Thoracic aorta (tissue), 2 donors: Measurements from ENCODE around the gene SLC44A5. TPM values are rescaled to one million over a fixed set of nuclear protein-coding genes. Genes with fewer than 3 reads are reported as not detected.

ENCODE experiments used
- ATAC-seq: fragments of 150-250 bp; one replicate; pipeline ENCODE4 v1.8.0; 2017; ENCODE audit warnings: low read depth; ENCODE audit not compliant: insufficient number of reproducible peaks, low FRiP score
- DNase-seq: peaks from one replicate; pipeline ENCODE4 v3.0.0-alpha.2; 2020; ENCODE audit warnings: low spot score
- H3K27ac ChIP-seq, 2 donors: fragments of 200-600 bp; sonication (generic); 1 replicate in 1 of 2; 2 replicates in 1 of 2; pipeline ENCODE4 v1.5.1; 2016; ENCODE audit warnings: mild to moderate bottlenecking in 2 of 2, moderate library complexity in 2 of 2
- H3K27me3 ChIP-seq: fragments of 200-600 bp; sonication (generic); replicated peaks from 2 replicates; pipeline ENCODE4 v1.6.0; 2016; ENCODE audit warnings: mild to moderate bottlenecking; ENCODE audit not compliant: insufficient read depth
- H3K36me3 ChIP-seq: fragments of 200-600 bp; sonication (generic); one replicate; pipeline ENCODE4 v1.5.1; 2016
- H3K4me1 ChIP-seq, 2 donors: fragments of 200-600 bp; sonication (generic); 1 replicate in 1 of 2; 2 replicates in 1 of 2; pipeline versions ENCODE4 v1.5.1 to v1.6.0; 2016; ENCODE audit warnings: low read depth in 2 of 2, mild to moderate bottlenecking in 1 of 2; ENCODE audit not compliant: control insufficient read depth in 1 of 2
- H3K4me3 ChIP-seq: fragments of 200-600 bp; sonication (generic); 2 replicates; pipeline ENCODE4 v1.5.1; 2016; ENCODE audit warnings: mild to moderate bottlenecking
- H3K9me3 ChIP-seq: fragments of 200-600 bp; sonication (generic); 2 replicates; pipeline ENCODE4 v1.5.1; 2016
- total RNA-seq, 2 donors: library from RNA; depleted of rRNA; stranded (reverse); fragments of >200 nt; gene quantifications; one replicate each; pipeline versions ENCODE4 v1.1.0 to v1.2.3, GENCODE V29; 2016
- TF ChIP-seq, protein P1 (sequence below): fragments of 200-600 bp; sonication (generic); IDR thresholded peaks from one replicate; pipeline ENCODE4 v1.5.1; 2019; ENCODE audit warnings: antibody characterized with exemption

The SLC44A5 gene
- total RNA-seq, 2 donors from 2014 or later: 0.28 to 0.68 TPM

DNA sequence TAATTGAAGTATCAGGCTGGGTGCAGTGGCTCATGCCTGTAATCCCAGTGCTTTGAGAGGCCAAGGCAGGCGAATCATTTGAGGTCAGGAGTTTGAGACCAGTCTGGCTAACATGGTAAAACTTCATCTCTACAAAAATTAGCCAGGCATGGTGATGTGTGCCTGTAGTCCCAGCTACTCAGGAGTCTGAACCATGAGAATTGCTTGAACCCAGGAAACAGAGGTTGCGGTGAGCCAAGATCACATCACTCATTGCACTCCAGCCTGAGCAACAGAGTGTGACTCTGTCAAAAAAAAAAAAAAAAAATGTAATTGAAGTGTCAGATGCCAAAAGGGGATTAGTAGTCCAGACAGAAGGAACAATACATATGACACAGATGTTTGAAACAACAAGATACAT is 56.7 kb downstream of the SLC44A5 start:
- H3K27ac ChIP-seq: no peak overlapping the region
- H3K36me3 ChIP-seq: no peaks in the 10 kb centered on the region
- H3K4me3 ChIP-seq: no peak overlapping the region
- H3K27me3 ChIP-seq: no peaks in the 10 kb centered on the region
- ATAC-seq (no peak), DNase-seq (no peak)
- H3K9me3 ChIP-seq: no peaks in the 10 kb centered on the region
- H3K4me1 ChIP-seq: no peaks in the 10 kb centered on the region
- TF ChIP-seq, protein P1, sequence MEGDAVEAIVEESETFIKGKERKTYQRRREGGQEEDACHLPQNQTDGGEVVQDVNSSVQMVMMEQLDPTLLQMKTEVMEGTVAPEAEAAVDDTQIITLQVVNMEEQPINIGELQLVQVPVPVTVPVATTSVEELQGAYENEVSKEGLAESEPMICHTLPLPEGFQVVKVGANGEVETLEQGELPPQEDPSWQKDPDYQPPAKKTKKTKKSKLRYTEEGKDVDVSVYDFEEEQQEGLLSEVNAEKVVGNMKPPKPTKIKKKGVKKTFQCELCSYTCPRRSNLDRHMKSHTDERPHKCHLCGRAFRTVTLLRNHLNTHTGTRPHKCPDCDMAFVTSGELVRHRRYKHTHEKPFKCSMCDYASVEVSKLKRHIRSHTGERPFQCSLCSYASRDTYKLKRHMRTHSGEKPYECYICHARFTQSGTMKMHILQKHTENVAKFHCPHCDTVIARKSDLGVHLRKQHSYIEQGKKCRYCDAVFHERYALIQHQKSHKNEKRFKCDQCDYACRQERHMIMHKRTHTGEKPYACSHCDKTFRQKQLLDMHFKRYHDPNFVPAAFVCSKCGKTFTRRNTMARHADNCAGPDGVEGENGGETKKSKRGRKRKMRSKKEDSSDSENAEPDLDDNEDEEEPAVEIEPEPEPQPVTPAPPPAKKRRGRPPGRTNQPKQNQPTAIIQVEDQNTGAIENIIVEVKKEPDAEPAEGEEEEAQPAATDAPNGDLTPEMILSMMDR: no peak

DNA sequence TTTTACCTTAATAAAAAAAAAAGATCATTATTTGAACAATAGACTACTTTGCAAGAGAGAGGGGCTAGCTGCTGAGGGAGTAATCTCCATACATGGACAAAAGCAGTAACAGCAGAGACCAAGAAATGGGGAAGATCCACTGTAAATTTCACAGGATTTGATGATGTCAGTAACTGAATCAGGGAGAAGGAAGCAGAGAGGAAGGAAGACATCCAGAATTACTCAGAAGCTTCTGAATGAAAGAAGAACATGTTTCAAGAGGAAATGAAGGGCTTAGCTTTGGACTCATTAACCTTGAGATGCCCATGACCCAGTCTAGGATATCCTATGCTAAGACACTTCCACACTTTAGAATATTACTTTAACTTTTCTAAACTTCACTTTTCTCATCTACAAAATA is 60.4 kb downstream of the SLC44A5 start:
- H3K9me3 ChIP-seq: no peaks in the 10 kb centered on the region
- no peak overlapping the region for H3K27ac ChIP-seq
- H3K4me1 ChIP-seq: no peaks in the 10 kb centered on the region
- no peaks in the 10 kb centered on the region for H3K36me3 ChIP-seq
- no peak overlapping the region for H3K4me3 ChIP-seq
- TF ChIP-seq, protein P1: no peak
- ATAC-seq: no peak
- no peak for DNase-seq
- H3K27me3 ChIP-seq: no peaks in the 10 kb centered on the region

DNA sequence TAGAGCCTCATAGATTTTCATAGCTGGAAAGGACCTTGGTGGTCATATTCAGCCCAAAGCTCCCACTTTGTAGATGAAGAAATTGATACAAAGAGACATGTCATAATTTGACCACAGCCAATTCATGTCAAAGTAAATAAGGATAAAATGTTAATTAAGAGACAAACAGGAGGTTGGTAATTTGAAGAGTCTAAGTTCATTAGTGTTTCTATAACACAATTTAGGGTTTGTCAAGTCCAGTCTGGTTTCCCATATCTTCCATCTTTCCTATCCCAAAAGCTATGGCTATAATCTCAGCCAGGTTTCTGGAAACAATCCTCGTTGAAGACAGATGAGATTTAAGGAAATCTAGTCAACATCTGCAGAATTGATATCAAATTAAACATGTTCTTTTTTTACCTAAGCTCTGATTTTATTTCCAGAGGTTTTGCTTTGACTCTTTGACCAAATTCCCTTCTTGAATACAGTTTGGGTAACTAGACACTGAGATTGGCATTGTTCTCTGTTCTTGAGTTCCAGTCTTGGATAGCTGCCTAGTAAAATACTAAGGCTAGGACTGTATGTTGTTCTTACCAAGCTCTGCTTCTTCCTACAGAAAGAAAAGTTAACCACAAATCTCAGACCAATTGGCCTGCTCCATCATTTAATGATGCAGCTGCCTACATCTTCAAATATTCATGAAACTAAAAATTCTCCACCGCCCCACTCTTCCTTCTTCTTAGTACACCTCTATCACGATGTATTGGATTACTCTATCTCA is 62.0 kb downstream of the SLC44A5 start:
- TF ChIP-seq, protein P1: no peak
- Histone ChIP-seq H3K27me3 (no peaks in the 10 kb centered on the region), H3K9me3 (no peaks in the 10 kb centered on the region), H3K4me1 (no peaks in the 10 kb centered on the region), H3K36me3 (no peaks in the 10 kb centered on the region), H3K27ac (no peak overlapping the region), H3K4me3 (no peak overlapping the region)
- DNase-seq (no peak), ATAC-seq (no peak)

DNA sequence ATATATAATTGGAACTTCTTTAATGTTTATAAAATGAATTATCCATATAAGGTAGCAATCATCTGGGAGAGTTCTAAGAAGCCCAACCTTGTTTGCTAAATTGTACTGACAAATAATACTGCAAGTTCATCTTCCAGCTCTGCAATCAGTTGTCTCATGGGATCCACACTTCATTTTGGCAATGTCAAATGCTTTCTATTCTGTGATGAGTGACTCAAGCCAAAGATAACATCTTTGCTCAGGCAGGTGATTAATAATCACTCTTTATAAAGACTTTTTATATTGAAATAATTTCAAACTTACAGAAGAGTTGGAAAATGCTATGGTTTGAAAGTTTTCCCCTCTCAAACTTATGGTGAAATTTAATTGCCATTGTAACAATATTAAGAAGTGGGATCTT is 67.2 kb downstream of the SLC44A5 start:
- Histone ChIP-seq H3K9me3 (no peaks in the 10 kb centered on the region), H3K4me3 (no peak overlapping the region), H3K36me3 (no peaks in the 10 kb centered on the region), H3K27ac (no peak overlapping the region), H3K4me1 (peaks cover 4 to 9% of the 10 kb centered on the region in 2 donors), H3K27me3 (no peaks in the 10 kb centered on the region)
- ATAC-seq (no peak), DNase-seq (no peak)
- TF ChIP-seq, protein P1: no peak

DNA sequence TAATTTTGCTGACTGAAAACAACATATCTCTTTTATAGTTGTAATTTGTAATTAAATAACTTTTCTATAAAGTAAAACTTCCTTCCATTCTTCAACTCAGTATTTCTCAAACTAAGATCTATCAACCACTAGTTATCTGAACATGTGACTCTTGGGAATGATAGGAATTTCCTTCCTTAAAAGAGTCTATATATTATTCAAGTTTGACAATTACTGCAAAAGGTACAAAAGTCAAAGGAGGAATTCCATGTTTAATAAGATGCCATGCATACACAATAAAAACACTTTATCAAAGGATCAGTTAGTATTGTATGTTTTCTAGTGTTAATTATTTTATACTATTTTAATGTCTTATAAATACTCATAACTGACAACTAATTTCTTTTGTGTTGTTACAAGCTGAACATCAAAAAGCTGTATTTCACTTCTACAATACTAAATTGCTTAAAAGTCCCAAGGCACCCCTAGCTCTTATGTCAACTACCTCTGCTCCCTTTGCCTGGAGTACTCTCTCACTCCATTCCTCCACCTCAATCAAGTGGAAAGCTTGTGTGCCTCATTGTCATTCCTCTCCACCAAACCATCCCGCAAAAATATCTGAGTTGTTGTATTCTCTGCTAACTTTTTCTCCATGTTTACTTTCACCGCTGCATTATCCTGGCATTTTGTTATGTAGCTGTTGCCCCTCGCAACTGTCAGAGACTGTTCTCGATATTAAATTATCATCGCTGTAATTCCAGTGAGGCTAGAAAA is 67.9 kb downstream of the SLC44A5 start:
- Histone ChIP-seq H3K36me3 (no peaks in the 10 kb centered on the region), H3K27ac (no peak overlapping the region), H3K27me3 (no peaks in the 10 kb centered on the region), H3K4me3 (no peak overlapping the region), H3K9me3 (no peaks in the 10 kb centered on the region), H3K4me1 (peaks cover 4 to 9% of the 10 kb centered on the region in 2 donors)
- TF ChIP-seq, protein P1: no peak
- DNase-seq (no peak), ATAC-seq (no peak)
